Left renal cortex interstitium (tissue), 4 donors: ENCODE results near the gene CDX1. TPM values are rescaled to one million over a fixed set of nuclear protein-coding genes. Genes with fewer than 3 reads are reported as not detected.

ENCODE experiments used
- DNase-seq, 4 donors: peaks; one replicate each; pipeline ENCODE4 v3.0.0-alpha.2; 2013; ENCODE audit warnings: low read depth in 4 of 4, low spot score in 2 of 4, missing footprints in 1 of 4
- polyA plus RNA-seq, 4 donors: library from polyadenylated mRNA; unstranded; fragments of 120-200 nt; gene quantifications; one replicate each; pipeline ENCODE4 v1.2.1, GENCODE V29; 2013; ENCODE audit not compliant: insufficient read length in 4 of 4

The CDX1 gene
- polyA plus RNA-seq, 4 donors, result 0.47 to 0.76 (median 0.50) TPM

DNA sequence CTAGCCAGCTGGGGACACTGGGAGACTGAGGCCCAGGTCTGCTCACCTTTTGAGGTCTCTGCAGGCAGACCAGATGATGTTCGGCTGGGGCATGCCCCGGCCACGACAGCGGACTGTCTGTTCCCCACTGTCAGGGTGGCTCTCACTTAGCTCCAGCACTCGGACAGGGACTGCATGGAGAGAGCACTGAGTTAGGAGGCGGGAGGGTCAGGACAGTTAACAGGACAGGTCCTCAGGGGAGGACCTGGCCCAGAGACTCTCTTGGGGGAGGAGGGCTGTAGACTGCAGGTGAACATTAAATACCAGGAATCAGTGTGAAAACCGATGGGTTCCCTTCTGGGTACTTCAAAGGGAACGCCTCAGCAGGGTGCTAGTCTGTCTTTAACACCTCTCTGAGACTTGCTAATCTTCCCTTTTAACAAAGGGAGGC lies 36.1 kb upstream of the CDX1 start:
- DNase-seq, result no peak

DNA sequence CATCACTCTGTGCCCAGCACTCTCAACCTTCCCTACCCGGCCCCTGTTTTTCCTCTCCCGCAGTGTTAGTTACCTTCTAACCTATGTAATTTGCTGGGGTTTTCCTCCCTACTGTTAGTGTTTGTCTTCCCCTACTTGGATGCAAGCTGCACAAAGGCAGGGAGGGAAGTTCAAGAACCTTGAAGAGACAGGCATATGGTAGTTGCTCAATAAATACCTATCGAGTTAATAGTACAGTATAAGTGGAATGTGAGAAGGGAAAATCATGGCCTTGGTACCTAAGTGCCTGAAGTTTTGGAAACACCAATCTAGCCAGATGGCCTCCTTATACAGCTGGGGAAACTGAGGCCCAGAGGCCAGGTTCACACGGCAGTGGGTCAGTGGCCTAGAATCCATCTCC lies 35.1 kb upstream of the CDX1 start:
- DNase-seq, result no peak

DNA sequence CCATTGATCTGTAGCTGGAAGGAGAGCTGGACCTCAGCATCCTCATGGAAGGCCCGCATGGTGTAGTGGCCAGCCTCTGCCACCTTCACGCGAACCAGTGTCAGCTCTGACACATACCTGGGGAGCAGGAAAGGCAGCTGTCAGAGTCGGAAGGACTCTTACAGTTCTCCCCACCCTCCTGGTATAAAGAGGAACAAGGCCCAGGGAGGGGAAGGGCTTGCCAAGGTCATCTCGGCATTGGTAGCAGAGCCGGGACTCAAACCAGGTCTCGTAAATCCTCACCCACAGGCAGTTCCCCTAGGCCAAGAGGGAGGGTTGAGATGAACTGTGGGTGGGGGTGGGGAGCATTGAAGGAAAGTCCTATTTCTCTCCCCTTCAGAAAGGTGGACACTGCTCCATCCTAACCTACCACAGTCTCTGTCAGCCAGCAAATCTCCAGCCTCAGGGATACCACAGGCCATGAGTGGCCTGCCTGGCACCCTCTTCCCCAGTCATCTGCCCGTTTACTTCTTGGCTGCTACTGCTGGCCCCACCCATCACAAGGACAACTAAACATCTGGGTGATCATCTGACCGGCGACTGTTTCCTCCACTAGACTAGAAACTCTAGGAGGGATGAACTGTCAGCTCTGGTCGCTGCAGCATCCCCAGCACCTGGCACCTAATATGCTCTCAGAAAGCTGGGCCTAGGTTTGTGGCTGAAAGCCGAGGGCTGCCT lies 34.4 kb upstream of the CDX1 start:
- DNase-seq, result no peak

DNA sequence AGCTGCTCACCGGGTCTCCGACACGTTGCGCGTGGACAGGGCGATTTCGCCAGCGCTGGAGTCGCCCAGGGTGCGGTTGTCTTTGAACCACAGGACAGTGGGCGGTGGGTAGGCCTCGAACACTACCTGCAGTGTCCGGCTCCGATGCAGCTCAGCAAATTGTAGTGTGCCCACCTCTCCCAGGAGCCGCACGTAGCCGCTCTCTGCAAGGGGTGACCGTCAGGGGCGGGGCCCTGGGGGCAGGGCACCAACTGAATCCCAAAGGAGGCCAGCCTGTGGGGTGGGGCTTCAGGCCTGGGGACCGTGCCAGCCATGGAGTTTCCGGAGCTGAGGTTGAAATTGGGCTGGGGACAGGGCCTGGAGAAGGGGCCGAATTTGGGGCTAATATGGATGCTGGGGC lies 33.8 kb upstream of the CDX1 start:
- DNase-seq, result no peak

DNA sequence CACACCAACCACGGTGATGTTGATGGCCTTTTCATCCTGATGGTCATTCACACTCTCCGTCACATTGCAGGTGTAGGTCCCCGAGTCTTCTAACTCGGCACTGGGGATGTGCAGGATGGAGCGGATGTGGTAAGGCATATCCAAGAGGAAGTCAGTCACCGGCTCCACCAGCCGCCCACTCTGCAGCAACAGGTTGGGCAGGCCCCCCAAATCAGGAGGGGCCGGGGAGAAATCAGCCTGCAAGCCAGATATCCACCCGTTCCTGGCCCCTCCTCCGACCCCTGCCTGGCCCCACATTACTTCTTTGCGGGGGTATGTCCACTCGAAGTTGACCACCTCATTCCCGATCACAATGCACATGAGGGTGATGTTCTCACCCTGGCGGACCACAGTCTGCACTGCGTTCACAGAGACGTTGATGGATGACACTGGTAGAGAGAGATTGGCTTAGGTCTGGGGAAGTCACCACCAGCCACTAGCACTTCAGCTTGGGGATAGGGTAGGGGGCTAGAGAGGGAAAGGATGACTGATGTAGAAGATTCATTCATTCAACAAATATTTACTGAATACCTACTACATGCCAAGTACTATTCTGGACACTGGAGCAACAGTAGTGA lies 32.9 kb upstream of the CDX1 start:
- DNase-seq, result no peak

DNA sequence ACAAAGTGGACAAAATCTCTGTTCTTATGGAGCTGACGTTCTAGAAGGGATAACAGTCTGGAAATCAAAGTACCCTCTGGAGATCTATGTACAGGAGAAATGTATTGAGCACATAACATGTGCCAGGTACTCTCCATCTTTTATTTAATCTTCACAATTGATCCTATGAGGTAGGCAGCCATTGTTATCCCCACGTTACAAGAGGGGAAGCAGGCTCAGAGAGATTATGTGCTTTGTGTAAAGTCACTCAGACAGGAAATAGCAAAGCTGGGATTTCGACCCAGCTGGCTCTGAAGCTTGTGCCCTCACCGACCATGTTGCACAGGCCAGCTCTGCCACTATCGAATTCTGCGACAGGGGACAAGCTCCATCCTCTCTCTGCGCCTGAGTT lies 32.4 kb upstream of the CDX1 start:
- no peak for DNase-seq

DNA sequence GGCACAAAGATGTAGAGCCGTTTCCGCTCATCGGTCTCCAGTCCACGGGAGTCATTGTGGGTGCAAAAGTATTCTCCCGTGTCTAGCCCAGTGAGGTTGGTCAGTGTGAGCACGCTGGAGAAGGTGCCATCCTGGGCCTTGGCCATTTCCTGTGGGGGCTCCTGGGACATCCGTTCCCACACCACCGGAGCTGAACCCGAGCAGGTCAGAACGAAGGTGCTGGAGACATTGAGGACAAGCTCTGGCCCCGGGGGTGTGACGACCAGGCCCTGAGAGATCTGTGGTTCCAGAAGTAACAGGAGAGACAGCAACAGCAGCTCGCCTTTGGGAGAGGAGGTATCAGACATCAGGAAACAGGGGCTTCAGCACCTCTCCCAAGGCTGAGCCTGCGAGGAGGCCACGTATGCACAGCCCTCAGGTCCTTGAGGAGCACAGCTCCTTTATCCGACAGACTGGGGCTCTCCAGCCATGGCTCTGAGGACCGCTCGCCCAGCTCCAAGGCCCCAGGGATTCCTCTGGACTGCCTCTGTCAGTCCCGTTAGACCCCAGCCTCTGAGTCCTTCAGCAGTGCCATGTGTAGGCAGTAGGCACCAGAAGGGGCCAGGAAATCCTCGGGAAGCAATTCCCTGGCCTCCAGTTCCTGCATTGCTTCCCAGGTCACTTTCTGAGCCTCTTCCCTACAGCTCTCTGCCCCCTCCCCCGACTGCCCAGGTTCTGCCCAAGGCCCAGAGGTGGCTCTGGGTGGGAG lies 30.8 kb upstream of the CDX1 start:
- DNase-seq, result no peak

DNA sequence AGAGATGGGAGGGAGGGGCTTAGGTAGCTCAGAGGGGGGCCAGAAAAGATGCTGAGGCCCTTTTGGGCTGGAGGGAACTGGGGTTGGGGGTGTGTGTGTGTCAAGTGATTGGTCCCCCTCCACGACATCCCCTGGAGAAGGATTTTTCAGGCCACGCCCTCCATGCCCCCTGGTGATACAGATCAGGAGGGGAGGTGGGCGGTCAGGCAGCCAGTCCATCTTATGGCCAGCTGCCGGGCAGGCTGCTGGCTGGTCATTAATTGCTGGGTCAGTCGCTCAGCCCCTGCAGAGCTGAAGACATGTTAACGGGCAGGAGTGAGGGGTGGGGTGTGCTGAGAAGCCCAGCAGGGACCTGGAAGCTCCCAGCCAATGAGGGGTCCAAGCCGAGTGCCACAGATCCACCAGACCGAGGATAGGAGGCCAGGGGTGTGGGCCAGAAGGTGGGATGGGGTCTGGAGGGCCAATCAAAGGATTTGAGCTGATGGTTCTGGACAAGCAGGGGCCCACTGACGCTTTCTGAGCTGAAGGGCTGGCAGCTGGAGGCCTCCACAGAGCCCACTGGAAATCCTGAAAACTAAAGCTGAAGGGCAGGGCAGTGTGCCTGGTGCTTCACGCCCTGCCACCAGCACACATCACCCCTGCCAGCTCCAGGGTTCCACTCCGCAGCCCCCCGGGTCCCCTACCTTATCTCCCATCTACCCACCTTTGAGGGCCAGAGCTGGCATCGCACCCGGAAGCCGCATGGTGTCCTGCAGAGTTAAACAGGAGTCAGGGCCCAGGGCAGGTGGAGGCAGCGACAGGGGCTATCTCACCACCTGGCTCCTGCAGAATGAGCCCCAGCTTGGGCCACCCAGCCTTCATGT lies 30.0 kb upstream of the CDX1 start:
- no peak for DNase-seq

DNA sequence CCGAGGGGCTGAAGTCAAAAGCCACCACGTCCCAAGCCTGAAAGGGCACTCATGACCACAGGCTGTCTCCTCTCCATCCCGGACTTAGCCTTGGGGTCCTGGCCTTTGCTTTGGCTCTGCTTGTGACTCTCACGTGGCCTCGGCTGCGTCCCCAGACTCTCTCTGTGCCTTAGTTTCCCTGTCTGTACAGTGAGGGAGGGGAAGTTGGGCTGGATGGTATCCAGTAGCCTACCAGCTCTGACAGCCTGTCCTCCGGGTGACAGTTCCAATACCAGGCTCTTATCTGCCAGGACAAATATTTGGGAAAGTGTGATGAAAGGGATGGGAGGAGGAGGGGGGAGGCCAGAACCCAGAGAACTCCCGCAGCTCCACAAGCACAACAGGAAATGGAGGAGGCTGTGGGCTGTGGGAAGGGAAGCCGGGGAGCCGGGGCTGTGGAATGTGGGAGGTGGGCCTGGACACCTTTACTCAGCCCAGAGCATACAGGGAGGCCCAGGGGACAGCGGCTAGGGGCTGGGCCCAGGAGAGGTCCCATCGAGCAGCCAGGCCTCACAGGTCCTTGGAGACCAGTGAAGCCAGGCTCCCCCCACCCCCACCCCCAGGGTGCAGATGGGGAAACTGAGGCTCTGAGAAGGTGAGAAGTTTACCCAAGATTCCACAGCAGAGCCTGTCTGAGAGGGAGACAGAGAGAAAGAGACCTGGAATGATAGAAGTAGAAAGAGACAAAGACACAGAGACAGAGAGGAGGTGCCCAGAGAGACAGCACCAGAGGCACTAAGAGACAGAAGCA lies 29.2 kb upstream of the CDX1 start:
- no peak for DNase-seq

DNA sequence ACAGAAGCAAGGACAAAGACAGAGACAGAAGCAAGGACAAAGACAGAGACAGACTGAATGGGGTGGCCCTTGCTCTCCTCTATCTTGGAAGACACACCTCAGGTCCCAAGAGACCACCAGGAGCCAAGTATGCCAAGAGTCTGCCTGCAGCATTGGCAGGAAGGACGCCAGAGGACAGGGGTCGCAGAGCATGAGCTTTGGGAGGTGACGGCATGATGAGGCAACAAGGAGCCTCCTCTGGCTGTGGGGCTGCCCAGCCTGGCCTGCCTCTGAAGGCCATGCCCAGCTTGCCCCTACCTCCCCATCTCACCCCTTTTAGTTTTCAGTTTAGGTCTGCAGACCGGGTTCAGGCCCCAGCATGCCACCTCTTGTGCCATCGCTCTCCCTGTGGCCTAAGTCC lies 28.6 kb upstream of the CDX1 start:
- DNase-seq, result no peak

DNA sequence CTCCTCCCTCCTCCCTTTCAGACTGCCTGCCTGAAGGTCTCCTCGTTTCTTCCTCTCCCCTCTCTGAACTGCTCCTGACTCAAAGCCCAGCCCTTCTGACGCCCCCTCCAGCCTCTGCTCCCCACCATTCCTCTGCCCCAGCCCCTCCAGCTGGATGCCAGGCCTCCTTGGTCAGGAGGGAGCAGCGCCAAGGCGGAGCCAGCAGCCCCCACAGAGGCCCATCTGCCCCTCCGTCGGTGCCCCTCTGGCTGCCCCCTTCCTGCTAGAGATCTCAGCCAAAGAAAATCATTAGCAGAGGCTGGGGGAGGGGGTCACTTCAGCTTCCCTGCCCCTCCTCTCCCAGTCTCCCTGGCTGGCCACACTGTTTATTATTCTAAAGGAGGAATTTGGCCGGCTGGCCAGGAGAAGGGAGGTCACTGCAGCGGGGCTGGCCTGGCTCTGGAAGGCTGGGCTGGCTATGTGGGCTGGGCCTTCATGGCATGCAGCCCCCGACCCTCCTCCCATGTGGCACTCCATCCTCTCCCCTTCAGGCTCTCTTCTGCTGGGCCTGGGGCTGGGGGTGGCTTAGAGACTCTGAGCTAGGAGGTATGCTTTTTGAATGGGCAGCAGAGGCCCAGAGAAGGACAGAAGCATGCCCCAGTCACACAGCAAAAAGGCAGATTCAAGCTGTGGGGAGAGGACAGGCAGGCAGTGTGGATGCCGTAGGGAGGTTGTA lies 27.9 kb upstream of the CDX1 start:
- DNase-seq, result peak in 2 of 4 donors; percentile 81 to 85

DNA sequence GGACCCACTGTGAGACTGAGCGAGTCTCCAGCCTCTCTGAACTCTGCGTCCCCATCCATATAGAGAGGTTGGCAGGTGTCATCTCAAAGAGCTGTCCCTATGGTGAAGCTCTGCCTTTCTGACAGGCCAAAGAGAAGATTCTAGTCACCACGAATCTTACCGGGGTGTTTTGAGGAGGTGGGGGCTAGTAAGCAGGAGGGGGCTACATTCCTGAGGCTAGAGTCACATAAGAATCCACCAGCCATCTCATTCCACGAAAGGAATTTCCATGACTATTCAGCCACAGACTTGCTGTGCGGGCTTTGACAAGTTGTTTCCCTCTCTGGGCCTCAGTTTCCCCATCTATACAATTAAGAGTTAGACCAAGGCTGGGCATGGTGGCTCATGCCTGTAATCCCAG lies 27.2 kb upstream of the CDX1 start:
- no peak for DNase-seq

DNA sequence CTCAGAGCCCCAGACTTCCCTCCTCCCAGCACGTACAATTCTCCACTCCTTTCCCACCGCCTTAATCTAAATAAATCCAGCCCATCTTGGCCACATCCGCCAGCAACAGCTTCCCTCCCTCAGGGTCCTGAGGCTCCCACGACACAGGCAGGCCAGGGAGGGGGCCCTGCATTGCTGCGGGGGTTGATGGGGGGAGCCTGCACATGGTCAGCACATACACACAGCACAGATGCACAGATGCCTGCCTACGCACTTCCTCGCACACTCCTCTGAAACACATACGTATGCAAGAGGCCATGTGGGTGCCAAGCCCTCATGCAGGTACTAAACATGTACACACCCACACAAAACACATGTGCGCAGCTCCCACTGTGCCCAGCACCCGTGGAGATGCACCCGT lies 25.7 kb upstream of the CDX1 start:
- no peak for DNase-seq

DNA sequence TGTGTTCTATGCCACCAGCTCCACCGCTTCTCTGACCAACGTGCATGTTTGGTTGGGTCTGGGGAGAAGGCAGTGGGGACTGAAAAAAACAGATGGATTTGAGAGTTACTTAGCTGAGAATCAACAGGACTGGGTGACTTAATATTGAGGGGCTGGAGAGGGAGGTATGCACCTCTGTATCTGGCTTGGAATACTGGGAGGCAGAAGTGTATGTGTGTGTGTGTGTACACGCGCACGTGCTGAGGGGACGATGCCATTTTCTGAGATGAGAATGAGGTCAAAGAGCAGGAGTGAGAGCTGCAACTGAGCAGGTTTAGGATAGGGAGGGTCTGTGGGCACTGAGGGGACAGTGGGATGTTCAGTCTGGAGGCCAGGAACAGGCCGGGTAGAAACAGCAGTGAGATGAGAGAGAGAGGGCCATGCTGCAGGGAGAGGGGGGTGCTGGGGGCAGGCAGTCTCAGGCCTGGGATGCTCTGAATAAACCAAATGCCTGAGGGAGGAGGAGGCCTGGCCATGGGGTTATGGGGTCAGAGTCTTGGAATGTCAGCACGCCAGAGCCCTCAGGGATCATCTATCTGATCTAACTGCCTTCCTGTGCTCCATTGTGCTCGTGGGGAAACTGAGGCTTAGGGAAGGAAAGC lies 24.9 kb upstream of the CDX1 start:
- no peak for DNase-seq

DNA sequence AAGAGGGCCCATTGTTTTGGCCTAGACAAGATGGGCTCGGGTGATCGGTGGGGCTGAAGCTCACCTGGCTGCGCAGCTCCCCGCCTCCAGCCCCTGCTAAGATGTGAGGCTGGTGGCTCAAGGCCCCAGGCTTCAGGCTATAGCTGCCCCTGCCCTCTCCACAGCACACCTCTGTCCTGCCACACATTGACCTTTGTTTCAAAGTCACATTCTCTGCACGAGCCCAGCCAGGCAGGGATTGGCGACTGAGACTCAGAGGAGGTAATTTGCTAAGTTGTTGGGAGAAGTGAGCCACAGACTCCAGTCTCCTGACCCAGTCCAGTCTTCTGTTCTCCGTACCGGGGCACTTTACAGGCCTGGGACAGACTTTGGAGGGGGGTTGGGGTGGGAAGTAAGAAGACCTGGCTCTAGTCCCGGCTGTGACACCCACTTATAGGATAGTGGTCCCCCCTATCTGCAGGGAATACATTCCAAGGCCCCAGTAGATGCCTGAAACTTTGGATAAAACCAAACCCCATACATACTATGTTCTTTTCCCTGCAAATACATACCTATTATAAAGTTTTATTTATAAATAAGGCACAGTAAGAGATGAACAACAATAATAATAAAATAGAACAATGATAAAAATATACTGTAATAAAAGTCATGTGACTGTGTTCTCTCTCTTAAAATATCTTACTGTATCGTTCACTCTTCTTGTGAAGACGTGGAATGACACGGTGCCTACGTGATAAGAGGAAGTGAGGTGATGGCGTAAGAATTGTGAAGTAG lies 24.2 kb upstream of the CDX1 start:
- no peak for DNase-seq

DNA sequence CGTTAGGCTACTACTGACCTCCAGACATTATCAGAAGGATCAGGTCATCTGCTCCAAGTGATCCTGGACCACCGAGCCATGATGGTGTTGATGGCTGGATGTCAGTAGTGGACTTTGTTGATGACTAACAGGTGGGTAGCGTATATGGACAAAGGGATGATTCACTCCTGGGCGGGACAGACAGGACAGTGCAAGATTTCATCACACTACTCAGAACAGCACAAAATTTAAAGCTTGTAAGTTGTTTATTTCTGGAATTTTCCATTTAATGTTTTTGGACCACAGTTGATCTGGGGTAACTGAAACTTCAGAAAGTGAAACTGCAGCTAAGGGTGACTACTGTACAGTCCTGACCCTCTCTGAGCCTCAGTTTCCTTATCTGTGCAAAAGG lies 23.6 kb upstream of the CDX1 start:
- DNase-seq, result no peak

DNA sequence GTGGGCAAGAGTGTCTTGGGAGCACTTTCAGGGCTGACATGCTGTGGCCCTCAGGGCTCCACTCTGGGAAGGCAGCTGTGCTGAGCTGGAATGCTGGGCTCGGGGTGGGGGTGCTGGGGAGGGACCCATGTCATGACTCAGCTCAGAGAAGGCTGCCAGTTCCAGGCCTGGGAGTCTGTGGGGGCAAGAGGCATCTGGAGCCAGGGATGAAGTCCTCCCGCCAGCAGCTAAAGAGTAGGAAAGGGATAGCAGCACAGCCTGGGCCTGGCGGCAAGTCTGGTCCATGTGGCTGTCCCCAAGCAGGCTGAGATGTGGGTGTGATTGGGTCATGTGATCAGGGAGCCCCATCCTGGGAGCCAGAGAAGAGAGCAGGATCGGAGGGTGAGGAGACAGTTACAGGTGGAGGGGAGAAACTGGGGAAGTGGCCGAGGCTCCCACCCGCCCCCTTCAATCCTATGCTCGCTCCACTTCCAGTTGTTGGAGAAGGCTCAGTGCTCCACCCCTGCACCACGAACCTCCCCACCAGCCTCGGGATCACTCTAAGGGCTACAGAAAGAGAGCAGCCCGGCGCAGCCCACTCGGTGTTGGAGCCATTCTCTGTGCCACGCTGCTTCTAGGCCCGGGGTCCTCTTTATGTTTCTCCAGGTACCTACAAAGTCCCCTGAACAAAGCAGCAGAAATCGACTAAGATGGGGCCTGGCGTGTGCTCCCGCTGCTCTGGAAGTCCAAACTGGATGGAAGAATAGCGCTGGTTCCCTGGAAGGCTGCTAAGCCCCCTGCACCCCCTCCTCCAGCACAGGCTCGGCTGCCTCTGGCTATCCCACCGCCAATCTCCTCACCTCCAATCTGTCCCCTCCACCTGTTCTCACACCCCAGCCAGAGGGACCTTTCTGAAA lies 23.0 kb upstream of the CDX1 start:
- DNase-seq, result no peak
